Fibroblast of skin of right biceps (primary cell): ENCODE measurements around the gene MYO7B.

Experiments used
- DNase-seq: peaks from one replicate; pipeline ENCODE4 v3.0.0-alpha.2; 2013

MYO7B gene

DNA sequence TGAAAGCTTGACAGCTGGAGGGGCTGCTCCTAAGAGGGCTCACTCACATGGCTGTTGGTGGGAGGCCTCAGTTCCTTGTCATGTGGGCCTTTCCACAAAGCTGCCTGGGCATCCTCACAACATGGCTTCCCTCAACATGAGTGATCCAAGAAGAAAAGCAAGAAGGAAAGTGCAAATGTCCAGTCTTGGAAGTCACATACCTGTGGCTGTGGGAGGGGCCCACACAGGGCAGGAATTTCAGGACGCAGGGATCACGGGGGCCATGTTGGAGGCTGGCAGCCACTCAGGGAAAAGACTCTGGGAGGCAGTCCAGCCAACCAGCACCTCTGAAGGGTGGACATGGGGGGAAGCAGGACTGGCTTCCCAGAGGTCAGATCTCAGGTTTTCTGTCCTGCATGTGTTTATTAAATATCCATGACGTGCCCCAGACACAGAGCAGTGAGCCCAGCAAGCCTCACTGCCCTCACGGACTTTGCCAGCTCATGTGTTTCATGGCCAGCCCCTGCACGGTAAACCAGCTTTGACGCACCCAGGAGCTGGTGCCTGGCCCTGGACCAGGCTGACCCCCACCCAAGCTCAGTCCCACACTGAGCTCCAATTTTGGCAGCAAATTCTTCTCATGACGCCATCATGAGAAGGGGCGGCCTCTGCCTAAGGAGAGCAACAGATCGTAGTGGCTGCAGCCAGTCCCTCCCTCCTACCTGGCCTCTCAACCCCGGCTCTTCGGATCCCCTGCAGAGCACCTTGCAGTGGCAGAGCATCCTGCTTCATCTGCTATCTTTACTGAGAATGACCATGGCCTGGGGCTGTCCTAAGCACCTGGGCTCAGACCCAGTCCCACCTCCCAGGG lies 75.8 kb downstream of the MYO7B start:
- DNase-seq = no peak

DNA sequence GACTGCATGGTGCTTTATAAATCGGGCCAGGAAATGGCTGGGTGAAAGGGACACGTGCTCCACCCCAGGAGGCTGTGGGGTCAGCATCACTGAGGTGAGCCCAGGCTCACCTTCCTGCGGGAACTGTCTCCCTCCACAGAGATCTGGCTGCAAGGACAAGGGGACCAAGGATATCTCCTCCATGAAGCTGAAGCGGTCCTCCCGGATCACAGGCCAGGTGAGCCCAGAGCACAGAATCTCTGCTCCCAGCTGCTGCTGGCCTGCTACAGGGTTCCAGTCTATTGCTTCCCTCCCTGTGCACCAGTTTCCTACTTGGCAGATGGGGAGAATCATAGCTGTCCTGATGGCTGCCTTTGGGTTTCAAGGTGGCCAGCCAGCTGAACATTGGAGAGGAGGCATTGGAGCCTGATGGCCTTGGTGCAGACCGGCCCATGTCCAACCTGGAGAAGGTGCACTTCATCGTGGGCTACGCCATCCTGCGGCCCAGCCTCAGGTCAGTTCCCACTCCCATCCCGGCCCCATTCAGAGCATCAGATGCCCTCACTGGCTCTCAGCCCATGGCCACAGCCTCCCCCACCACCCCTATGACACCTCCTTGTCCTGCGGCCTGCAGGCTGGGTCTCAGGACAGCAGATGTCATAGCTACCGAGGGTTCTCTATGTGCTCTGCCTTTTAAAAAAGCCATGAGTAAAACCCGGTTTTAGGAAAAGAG lies 76.8 kb downstream of the MYO7B start:
- no peak for DNase-seq

DNA sequence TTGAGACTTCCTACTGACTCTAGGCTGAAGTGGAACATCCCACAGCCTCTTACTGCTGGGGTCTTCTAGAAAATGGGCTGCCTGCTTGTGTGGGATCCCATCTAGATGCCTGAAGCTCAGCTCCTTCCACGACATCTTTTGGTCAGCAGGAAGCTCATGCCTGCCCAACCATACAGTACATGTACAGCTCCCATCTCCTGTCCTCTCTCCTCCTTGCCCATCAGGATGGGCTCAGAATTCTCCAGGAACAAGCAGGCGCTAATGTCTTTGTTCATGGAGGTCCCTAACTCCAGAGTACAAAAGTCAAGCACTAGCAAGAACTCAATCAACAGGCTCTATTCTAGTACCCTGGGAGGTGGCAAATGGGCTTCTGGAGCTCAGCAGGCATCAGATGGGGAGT lies 78.8 kb downstream of the MYO7B start:
- DNase-seq = no peak

DNA sequence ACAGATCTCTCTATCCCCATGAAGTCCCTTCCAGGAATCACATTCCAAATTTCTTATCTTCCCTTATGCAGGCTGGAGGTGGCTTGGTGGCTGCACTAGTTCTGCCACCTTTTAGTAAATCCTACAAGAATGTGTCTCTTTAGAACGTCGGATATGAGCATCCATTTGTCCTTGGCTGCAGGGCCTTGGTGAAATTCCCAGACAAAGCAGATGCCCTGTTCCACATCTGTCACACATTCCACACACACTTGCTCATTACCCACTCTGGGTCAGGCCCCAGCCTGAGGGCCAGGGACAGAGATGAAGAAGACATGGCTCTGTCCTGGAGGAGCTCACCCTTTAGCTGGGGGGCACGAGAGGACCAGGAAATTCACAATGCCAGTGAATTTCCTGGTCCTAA lies 79.2 kb downstream of the MYO7B start:
- DNase-seq = peak; percentile 26

DNA sequence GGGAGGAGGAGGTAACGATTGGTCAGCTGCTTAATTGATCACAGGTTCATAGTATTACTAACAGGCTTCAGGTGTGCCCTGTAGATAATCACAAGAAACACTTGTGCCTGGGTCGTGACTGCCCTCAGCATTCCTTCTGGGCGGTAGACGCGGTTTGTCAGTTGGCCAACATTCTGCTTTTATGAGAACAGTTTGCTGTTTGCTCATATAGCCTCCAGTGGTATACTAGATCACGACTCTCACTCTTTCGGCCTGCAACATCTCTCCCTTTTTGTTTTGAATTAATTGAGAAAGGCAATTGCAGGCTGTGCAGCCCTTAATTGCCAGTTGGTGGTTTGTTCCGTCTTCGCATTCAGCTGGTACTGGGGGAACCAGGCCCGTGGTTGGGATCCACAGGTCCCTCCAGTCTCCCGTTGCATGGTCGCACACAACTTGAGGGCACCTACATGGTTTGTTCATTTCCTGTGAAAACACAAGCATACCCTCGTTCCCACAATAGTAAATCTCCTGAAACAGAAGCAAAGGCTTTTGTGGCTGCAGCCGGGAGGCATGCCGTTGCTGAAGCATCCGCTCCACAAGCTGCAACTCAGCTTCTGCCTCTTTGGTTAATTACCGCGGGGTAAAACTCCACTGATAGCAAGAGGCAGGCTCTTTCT lies 80.2 kb downstream of the MYO7B start:
- DNase-seq = no peak

DNA sequence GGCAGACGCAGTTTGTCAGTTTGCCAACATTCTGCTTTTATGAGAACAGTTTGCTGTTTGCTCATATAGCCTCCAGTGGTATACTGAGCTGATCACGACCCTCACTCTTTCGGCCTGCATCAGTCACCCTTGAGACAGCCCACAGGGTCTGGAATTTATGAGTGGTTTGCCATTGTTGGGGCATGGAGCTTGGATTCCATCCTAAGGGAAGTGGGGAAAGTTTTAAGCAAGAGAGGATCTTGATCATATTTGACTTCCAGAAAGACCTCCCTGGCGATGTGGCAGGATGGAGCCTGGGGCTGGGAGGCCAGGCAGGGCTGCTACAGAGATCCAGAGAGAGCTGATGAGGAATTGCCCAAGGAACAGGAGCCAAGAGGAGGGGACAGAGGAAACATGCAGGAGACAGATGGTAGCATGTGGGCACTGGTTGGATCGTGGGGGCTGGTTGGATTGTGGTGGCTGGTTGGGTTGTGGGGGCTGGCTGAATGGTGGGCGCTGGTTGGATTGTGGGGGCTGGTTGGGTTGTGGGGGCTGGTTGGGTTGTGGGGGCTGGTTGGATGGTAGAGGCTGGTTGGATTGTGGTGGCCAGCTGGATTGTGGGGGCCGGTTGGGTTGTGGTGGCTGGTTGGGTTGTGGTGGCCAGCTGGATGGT lies 83.2 kb downstream of the MYO7B start:
- DNase-seq = no peak

DNA sequence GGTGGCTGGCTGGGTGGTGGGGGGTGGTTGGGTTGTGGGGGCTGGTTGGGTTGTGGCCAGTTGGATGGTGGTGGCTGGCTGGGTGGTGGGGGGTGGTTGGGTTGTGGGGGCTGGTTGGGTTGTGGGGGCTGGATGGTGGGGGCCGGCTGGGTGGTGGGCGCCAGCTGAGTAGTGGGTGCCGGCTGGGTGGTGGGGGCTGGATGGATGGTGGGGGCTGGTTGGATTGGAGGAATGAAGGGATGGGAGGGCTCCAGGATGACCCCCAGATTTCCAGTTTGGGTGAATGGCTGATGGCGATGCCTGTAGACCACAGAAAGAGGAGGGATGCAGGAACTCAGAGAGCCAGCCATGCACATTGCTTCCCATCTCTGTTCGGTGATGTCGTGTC lies 83.7 kb downstream of the MYO7B start:
- DNase-seq = no peak

DNA sequence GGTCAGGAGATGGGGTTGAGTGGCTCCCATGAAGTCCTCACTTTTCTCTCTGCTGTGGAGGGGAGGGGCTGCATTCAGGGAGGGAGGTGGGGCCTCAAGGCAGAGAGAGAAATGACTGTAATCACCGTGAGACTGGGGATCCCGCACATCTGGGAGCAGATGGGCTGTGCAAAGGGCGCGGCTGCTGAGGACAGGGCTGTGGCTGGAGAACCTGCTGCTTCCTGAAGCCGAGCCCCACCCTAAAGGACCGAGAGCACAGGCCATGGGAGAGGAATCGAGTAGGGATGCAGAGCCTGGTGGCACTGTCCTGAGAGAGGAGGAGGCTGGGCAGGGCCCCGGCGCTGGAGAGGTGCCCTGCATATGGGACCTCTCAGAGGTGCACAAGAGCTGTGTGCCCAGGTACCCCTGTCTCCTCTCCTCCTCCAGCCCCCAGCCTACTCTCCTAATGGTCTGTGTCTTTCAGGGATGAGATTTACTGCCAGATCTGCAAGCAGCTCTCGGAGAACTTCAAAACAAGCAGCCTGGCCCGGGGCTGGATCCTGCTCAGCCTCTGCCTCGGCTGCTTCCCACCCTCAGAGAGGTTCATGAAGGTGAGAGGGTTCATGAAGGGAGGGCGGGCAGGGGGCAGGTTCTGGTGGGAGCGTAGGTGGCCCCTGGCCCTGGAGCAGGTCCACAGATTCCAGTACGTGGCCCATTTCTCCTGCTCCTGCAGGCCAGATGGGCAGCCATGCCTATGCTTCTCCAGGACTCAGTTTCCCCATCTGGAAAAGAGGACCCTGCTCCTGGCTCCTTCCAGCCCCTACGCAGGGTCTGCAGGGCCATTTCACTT lies 84.6 kb downstream of the MYO7B start:
- no peak for DNase-seq

DNA sequence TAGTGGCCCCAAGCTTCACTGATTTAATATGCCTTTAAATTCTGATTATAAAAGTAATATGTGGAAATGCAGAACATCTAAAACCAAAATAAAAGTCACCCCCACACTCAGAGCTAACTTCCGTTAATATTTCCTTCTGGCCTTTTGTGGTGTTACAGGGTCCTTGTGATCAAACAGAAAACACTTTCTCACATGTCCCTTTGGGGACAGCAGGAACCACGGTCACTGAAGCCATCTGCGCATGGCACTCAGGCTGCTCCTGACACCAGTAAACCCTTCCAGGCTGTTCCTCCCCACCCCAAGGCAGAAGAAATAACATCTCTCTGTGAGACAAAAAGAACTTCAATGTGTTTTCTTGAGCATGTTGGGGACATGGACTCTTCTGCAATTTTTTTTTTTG lies 85.4 kb downstream of the MYO7B start:
- no peak for DNase-seq

DNA sequence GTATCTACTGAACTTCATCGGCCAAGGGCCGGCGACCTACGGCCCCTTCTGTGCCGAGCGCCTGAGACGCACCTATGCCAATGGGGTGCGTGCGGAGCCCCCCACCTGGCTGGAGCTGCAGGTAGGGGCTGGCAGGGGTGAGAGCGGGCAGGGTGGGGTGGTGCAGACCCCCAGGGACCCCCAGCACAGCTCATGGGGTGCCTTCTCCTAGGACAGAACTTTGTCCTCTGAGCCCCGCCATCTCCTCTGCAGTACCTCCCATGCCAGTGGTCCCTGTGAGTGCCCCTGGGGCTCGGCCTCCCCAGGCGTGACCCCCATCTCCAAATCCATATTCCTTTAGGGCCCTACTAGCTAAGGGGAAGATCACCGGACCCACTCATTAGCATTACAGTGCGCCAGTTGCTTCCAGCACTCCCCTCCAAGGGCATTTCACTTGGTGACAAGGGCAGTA lies 86.5 kb downstream of the MYO7B start:
- DNase-seq = no peak

DNA sequence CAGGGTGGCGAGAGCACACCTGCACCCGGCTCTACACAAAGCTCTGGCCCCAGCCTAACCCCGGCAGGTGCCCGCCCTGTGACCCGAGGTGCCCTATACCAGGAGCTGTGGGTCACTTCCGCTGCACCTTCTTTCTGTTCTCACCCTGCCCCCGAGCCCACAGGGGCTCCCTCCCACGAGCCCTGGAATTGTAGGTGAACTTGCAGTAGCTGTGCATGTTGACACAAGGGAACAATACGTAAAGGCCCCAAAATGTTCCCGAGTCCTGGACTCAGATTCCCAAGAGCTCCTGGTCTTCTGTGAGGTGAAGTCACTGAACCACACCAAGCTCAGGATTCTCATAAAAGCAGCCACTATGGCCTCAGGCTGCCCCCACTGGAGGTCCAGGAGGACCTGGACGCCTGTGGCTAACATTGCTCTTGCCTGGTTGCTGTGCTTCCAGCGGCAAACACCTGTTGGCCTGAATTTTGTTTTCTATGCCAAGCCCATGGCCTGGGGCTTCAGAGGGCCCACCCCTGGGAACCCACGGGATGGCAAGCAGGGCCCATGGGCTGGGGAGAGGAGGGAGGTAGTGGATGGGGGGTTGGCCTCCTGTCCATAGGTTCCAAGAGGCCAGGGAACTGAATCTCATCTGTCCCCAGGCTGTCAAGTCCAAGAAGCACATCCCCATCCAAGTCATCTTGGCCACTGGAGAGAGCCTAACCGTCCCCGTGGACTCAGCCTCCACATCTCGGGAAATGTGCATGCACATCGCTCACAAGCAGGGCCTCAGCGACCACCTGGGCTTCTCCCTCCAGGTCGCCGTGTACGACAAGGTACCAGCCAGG lies 87.3 kb downstream of the MYO7B start:
- no peak for DNase-seq

DNA sequence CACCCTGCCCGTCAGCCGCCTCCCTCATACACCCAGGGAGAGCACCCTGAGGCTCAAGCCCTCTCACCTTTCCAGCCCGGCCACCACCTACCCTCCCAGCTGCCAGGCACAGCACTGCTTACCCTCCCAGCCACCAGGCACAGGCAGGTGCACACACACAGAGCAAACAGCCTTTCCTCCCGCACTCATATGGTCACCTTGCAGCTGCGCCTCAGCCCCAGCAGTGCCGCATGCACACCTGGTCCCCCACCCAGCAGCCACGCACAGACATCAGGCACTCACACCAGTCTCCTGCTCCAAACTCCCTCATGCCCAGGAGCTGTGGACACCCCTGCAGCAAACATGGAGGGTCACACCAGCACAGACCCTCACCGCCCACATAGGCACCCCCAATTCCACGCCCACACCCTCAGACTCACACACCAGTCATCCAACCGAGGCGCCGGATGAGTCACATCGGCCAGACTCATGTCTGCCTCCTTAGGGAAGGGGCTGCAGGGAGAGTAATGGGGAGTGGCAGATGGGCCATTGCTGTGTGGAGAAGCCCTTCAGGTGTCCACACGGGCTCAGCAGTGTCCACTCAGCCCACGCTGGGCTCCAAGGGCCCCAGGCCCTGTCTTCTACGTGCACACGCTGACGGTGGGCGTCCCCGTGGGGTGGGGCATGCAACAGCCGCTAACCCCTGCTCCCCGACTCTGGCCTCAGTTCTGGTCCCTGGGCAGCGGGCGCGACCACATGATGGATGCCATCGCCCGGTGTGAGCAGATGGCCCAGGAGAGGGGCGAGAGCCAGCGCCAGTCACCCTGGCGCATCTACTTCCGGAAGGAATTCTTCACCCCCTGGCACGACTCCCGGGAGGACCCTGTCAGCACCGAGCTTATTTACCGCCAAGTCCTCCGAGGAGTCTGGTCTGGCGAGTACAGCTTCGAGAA lies 88.2 kb downstream of the MYO7B start:
- DNase-seq = peak; percentile 77

DNA sequence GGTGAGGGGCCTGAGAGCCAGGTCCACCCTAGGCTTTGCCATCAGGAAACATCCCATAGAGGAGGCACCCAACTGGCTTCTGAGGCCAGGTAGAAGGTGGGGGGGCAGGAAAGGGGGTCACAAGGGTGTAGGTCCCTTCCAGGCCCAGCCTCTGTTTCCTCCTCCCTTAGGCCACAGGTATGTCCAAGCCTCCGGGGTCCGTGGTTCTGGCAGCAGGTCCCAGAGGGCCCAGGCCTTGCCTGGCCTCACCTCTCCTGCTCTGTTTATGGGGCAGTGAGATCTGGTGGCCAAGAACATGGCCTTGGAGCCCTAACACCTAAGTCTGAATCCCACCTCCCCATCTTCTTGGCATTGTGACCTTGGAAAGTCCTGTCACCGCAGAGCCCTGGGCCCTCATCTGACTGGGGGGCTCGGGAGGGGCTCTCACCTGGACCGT lies 88.9 kb downstream of the MYO7B start:
- no peak for DNase-seq

DNA sequence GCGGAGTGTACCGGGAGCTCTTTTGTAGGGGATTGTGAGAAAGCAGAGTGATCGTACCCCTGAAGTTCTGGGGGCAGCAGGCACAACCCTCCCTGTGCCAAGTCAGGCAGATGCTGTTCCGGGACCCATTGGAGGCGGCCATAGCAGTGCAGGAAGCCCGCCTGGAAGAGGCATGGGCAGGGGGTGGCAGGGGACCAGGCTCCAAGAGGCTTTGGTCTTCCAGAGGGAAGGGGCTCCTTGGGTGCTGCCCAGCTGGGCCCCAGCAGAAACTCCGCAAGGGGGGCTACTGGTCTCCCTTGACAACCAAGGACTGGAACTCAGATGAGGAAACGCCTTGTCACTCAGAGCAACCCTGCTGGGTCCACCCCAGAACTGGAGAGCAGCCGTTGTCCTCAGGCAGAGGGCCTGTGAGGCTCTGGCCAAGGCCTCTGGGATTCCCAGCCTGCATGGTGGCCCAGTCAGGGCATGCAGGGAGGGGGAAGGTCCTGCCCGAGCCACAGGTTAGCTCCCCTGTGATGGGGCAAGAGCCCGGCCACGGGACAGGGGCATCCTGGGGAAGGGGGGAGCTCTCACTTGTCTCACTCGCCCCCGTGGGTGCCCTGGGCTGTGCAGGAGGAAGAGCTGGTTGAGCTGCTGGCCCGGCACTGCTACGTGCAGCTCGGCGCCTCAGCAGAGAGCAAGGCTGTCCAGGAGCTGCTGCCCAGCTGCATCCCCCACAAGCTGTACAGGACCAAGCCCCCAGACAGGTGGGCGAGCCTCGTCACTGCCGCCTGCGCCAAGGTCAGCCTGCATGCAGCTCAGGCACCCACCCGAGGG lies 89.5 kb downstream of the MYO7B start:
- DNase-seq = no peak

DNA sequence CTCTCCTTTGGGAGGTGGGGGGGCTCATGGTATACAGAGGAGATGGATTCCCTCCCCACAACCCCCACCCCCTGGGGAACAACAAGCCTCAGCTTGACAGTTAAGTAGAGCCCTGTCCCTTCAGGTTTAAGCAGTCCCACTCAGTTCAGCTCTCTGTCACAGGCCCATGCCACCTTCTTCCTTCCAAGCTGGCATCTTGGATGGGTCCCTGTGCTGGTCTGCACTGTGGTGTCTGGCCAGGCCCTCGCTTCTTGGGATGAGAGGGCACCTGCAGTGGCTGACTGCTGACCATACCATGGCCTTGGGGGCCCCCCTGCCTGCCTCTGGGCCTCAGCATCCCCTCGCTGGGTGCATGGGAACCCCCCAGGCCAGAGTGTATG lies 90.1 kb downstream of the MYO7B start:
- DNase-seq = no peak

DNA sequence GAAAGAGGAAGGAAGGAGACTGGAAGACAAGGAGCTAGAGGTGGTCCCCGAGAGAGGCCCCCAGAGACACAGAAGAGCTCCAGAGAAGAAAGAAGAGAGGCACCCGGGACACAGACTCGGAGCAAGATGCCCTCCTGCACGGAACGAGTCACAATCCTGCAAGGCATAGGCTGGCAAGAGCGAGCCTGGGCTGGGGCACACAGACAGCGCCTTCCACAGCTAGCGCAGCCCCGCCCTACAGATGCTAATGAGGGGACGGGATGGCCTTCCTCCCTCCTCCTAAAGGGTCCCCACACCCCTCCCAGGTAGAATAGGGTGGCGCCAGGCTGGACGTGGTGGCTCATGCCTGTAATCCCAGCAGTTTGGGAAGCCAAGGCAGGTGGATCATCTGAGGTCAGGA lies 90.7 kb downstream of the MYO7B start:
- no peak for DNase-seq

DNA sequence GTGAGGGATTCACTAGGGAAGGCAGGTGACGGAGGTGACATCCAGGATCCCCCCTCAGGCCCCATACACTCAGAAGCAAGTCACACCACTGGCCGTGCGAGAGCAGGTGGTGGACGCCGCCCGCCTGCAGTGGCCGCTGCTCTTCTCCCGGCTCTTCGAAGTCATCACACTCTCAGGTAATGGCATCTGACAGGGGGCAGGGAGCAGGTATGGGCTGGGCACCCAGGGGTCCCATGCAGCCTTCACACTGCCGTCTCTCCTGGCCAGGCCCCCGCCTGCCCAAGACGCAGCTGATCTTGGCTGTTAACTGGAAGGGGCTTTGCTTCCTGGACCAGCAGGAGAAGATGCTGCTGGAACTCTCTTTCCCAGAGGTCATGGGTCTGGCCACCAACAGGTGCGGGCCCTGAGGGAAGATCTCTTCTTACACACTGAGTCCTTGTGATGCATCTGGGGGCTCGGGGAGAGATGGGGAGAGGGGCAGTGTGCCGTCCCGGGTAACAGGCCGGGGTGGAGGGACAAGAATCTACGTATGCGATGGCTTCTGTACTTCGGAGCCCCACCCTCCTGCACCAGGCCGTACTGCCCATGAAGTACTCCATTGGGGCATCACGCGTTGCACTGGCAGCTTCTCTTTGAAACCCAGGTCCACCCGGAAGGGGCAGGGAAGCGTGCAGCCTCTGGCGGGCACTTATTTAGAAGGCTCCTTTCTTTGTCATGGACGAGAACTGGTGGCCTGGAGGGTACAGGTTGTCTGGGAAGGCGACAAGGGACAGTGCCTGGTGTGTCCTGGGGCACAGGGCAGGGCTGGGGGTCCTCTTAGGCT lies 91.6 kb downstream of the MYO7B start:
- DNase-seq = no peak
